NT2/D1 (cell line): ENCODE results near the gene FAM120AOS.

ENCODE experiments used
- YY1 ChIP-seq: IDR thresholded peaks from 2 replicates; pipeline ENCODE4 v1.6.1; 2011; ENCODE audit not compliant: insufficient read length, insufficient read depth
- ZNF274 ChIP-seq: IDR thresholded peaks from 2 replicates; pipeline ENCODE4 v1.6.1; 2011; ENCODE audit warnings: mild to moderate bottlenecking, low read depth, low read length

DNA sequence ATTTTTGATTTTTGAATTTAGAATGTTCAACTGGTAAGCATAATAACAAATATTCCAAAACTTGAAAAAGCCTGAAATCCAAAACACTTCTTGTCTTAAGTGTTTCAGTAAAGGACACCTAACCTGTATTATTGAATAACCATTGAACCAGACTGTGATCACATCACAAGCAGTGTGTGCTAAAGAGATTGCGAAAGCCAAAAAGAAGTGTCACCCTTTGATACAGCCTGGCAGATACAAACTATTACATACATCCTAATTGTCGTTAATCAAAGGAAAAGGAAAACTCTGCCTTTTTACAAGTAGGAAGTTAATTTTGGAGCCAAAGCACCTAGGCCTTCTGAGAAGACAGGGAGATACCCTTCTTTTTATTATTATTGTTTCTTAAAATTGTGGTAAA, 8.4 kb upstream of the FAM120AOS start:
- TF ChIP-seq YY1 (no peak), ZNF274 (no peak)
